Stimulated activated CD8-positive, alpha-beta memory T cell treated with anti-CD3 and anti-CD28 coated beads, Interleukin-7, amount 100 ng/mL, for 4 hours (primary cell): ENCODE measurements around the gene CFAP68.
A peak's percentile ranks its signal among the peaks of the same experiment; 100 is the strongest.
"Not testable (repeated sequence)": the region's sequence is repeated elsewhere in the genome, so short reads cannot be mapped to it uniquely, and the experiment has no call there.

ENCODE experiments used
- DNase-seq, 2 donors: peaks; one replicate each; pipeline ENCODE4 v3.0.0-alpha.2; 2020; ENCODE audit warnings: low read depth in 2 of 2

Gene CFAP68

GRCh38 chr11:111870522-111870885, 8.8 kb upstream of the CFAP68 start:
- DNase-seq, result no peak

DNA sequence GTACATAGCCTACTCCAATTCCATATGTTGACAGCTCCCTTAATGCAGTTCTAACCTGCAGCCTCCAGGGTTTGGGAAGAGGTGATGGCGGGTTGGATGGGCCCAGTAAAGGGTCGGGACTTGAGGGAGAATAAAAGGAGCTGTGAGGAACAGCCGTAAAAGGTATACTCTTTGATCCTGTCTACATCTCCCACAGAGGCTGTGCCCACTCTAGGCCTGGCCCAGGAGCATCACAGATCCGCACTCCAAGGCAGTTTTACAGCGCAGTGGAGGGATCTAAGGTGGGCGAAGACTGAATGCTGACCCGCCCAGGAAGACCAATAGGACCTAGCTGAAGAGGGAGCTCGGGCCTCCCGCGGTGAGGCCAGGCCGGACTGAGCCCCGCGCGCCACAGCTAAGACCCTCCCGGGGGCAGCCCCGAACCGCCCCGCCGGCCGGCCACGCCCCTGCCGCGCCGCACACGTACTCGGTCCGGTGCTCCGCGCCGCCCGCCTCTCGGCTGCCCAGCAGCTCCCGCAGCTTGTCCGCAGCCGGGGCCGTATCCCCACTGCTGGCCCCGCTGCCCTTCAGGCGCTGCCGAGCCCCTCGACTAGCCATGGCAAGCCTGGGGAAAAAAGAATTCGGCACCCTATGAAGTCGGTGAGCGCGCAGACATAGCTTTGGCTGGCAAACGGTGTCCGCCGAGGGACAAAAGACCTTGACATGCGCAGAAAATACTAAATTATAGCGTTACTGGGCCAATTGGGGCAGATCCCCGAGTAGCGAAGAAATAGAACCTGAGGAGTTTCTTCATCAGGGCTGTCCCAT, 8.3 kb upstream of the CFAP68 start, which contains the start of gene ALG9:
ALG9 (minus strand) TSS at position 696 of the 807 bp plus-strand sequence; CDS start at position 597, 99 bp downstream.
- peak; percentile 80 to 81 for DNase-seq

- DNase-seq, result no peak
These were observed 7.6 kb upstream of the CFAP68 start for GRCh38 chr11:111871693-111872161.

- DNase-seq, result no peak
These were observed 924 bp upstream of the CFAP68 start for GRCh38 chr11:111878385-111878848.

DNA sequence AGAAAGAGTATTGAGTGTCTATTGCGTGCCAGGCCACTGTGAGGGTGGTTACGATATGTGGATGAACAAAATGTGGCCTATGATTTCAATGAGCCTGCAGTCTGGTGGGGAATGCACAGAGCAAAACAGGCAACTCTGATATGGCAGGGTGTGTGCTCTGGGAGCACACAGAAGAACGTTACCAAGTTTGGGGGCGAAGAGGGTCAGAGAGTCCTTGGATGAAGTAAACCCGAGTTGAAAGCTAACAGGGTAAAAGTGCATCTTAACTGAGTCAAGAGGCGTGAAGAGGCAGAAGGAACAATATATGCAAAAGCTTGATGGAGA, 258 bp downstream of the CFAP68 start:
- DNase-seq, result no peak

DNA sequence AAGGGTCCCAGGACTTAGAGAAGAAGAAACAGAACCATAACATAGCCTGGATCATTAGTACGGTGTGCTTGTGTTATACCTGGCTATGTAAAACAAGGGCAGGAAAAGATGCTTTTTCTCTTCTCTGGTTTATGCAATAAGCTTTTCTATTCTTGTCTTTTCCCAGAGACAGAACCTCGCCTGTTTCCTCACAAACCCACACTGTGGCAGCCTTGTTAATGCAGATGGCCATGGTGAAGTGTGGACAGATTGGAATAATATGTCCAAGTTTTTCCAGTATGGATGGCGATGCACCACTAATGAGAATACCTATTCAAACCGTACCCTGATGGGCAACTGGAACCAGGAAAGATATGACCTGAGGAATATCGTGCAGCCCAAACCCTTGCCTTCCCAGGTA, 2.9 kb downstream of the CFAP68 start:
- no peak for DNase-seq

GRCh38 chr11:111885053-111885452, 5.7 kb downstream of the CFAP68 start:
- not testable (repeated sequence) for DNase-seq

DNA sequence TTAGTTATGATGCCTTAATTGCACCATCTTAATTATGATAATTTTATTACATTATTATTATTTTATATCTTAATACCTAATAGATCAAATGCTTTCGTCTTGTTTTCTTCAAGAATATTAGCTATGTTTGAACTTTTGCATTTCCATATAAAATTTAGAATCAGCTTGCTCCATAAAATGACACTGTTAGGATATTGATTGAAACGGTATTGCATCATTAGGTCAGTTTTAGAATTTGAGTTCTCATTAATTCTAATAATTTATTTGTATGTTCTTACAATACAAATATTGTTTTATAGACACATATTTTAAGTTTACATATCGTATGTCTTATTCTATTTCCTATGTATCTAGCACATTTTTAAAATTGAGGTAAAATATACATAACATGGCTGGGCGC, 6.7 kb downstream of the CFAP68 start:
- DNase-seq, result no peak

DNA sequence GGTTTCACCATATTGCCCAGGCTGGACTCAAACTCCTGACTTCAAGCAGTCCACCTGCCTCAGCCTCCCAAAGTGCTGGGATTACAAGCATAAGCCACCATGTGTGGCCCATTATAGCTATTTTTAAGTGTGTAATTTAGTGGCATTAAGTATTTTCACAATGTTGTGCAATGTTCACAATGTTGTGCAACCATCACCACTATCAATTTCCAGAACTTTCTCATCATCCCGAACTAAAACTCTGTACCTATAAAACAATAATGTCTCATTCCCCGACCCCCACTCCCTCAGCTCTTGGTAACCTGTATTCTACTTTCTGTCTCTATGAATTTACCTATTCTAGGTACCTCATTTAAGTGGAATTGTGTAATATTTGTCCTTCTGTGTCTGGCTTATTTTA, 7.5 kb downstream of the CFAP68 start:
- no peak for DNase-seq

GRCh38 chr11:111905411-111905810, 26.1 kb downstream of the CFAP68 start:
- DNase-seq, result no peak

DNA sequence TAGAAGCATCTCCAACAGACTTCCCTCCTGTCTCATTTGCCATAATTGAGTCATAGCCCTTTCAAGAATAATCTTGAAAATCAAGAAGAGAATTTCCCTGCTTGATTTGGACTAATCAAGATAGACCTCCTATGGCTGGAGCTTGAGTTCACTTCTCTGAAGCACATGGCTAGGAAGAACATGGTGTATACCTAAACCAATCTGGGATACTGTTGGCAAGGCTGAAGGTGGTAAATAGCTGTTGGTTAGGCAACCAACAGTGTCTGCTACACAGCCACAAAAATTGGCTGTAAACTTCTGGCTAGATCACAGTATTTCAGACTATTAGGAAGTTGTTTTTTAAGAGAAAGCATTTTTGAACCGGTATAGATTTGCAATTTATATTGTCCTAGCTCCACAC, 27.3 kb downstream of the CFAP68 start:
- DNase-seq, result no peak

DNA sequence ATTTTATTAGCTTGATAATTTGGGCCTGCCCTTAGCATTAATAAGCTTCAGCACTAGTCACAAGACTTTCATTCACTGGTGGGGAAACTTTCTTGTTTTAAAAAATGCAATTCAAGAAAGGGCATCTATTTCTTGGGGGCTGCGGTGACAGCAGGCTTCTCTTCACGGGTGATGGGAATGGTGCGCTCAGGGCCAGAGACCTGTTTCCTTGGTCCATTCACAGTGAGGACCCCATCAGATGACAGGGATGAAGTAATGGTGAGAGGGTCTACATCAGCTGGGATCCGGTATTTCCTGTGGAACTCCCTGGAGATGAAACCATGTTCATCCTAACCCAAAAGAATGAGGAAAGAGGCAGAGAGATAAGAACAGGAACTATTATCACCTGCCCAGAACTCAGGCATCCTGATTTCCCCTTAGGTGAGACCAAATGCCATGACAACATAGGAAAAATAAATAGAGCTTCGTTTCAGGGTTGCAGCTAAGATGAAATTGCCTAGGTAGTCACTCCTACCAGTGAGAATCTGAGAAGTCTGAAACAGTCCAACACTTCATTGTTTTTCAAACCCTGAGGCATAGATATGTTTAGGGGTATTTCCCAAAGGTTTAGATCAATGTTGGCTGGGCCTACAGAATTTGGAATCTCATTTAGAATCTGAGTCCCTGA, 29.4 kb downstream of the CFAP68 start:
- DNase-seq, result no peak

GRCh38 chr11:111909378-111909777, 30.0 kb downstream of the CFAP68 start:
- no peak for DNase-seq

DNA sequence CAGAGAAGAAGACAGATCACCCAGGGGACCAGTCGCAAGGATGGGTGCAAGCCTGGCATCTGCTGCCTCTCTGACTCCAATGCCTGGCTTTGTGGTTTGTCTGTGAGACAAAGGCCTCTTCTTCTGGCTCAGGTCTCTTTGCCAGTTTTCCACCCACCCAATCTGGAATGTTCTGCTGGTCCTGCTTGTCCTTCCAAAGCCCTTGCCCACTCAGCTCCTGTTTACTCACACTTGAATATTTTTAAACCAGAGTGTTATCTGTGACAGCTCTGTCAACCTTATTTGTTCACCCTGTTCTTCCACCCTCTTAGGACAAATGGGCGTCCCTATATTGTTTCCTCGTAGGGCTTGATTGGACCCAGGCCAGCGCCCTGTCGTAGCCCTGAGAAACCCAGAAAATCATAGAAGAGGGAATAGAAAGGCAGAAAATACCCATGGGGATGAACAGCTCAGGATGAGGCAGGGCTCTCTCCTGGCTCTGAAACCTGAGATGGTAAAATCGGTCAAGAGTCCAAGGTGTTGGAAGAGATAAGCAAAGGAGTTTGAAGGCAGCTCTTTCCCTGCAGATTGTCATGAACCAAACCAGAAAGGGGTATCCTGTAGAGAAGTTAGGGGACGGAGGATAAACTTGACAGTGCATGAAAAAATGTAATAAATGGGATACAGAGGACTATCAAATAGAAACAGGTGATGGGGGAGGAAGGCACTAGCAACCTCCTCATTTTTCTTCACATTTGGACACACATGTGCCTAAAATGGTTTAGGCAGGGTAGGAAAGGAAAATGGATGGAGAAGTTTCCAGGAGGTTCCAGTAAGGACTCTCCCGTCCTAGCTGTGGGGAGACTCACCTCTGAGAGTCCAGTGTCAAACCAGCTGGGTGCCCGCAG, 31.6 kb downstream of the CFAP68 start:
- DNase-seq, result no peak

DNA sequence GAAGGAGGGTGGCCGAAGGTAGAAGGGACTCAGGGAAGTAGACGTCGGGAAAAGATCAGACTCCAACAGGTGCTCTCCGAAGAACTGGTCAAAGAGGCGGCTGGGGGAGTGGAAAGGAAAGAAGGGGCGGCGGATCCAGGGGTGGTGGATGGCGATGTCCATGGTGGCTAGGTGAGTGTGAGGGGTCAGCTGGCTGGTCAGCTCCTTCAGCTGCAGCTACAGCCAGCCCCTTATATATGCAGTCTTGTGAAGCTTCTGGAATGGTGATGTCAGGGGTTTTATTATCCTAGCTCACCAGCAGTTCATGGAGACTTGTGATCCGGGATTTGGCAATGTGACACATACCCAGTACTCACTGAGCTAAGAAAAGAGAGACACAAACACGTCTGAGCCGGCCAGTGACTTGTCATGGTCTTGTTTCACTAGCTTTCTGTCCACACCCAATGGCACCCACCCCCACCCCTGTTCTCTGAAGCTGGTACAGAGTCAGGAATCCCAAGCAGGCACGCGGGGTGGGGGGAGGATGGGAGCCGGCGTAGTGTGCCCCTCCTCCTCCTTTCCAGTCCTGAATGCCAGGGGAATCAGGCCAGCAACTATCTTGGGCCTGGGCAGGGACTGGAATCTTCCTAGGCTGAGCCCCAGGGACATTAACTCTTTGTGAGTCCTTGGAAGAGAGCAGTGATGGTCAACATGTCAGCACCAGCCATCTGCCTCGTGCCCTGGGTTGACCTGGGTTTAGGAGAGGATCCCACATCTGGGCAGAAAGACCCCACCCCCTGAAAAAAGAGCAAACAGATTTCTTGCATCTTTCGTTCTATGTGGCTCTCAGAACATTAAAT, 32.4 kb downstream of the CFAP68 start, which contains the start of gene CRYAB:
CRYAB (minus strand) TSS at position 208 of the 839 bp plus-strand sequence; CDS start at position 162, 46 bp downstream.
- DNase-seq, result no peak

- DNase-seq, result no peak
These were observed 33.2 kb downstream of the CFAP68 start, which contains the start of gene HSPB2 for GRCh38 chr11:111912535-111912934. Gene HSPB2 (plus strand): TSS chr11:111912734. CDS start chr11:111912830, 96 bp downstream.

GRCh38 chr11:111913031-111913861, 33.9 kb downstream of the CFAP68 start:
- DNase-seq, result no peak

DNA sequence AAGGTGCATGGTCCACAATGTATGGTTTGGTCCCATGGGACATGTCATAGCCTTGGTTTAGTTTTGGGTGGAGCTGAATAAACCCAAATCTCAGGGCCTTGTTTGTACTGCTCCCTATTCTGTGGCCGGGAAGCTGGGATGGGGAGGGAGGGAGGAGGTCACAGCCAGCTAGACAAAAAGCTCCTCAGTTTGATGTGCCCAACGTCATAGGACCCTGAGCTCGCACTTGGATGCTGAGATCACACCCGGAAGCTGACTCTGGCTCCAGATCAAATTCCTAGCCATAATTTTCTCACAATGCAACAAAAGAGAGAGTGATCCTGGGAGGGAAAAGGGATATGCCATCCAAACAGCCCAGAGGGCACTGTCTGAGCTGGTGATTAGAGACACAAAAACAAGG, 34.7 kb downstream of the CFAP68 start:
- DNase-seq, result no peak

GRCh38 chr11:111916768-111917167, 37.4 kb downstream of the CFAP68 start:
- DNase-seq, result no peak

DNA sequence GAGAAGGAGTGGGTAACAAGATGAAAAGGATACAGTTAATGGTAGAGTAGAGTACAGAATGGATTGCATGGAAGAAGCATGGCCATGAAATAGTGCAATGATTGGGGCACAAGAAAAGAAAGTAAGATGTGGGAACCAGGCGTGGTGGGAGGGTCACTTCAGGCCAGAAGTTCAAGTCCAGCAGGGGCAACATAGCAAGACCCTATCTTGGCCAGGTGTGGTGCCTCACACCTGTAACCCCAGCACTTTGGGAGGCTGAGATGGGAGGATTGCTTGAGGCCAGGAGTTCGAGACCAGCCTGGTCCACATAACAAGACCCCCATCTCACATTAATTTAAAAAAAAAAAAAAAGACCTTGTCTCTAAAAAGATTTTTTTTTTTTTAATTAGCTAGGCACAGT, 38.0 kb downstream of the CFAP68 start:
- DNase-seq, result no peak
